Measurements from ENCODE around the gene R3HDM2. TPM values are rescaled to one million over a fixed set of nuclear protein-coding genes. Genes with fewer than 3 reads are reported as not detected.

R3HDM2 gene

DNA sequence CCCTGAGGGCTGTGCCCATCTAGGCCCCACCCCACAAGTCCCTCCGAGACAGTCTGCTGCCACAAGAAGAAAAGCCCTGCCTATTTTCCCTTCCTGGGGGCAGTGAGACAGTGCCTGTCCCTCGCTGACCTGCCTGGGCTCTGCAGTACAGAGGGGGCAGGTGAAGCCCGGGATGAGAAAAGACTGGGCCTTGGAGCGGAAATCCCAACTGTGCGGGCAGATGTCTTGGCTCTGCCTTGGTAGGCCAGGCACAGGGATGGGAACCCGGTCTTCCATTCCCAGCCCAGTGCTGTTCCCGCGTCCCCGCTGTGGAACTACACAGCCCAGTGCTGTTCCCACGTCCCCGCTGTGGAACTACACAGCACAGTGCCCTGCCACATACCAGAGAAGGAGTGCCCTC lies 227.1 kb downstream of the R3HDM2 start:
- H3K27ac ChIP-seq (replicated peaks; ENCODE audit: low read length): no peak overlapping the region
- H2BK120ac ChIP-seq (ENCODE audit: low read depth, low read length): no peak overlapping the region
- H3K9ac ChIP-seq (ENCODE audit: low read depth, low read length, poor library complexity): no peak overlapping the region
- H2BK5ac ChIP-seq (ENCODE audit: low read length): peak overlapping the region; percentile 39
- H3K79me1 ChIP-seq (ENCODE audit: low read depth, low read length): peaks cover 5% of the 10 kb centered on the region
- H3K36me3 ChIP-seq (replicated peaks in 1 of 2; ENCODE audit: control insufficient read depth in 2 of 2, insufficient read depth in 2 of 2, low read length in 2 of 2): peaks cover 77 to 95% of the 10 kb centered on the region in 2 donors
- H3K4me3 ChIP-seq (ENCODE audit: low read length in 2 of 2): no peak overlapping the region
- no peak for DNase-seq (ENCODE audit: low spot score)
- H4K8ac ChIP-seq (ENCODE audit: low read depth, low read length): no peak overlapping the region
- peaks cover 0 to 1% of the 10 kb centered on the region in 2 donors for H3K9me3 ChIP-seq (replicated peaks in 1 of 2; ENCODE audit: control insufficient read depth in 2 of 2, insufficient read depth in 1 of 2, low read depth in 1 of 2, low read length in 2 of 2)
- H3K14ac ChIP-seq (ENCODE audit: low read length): no peak overlapping the region
- H3K4me2 ChIP-seq (ENCODE audit: insufficient read depth, low read length, poor library complexity, severe bottlenecking): no peak overlapping the region
- H2AK5ac ChIP-seq (ENCODE audit: low read depth, low read length): no peak overlapping the region
- no peak overlapping the region for H2BK15ac ChIP-seq (ENCODE audit: low read length)
- H3K27me3 ChIP-seq (ENCODE audit: control insufficient read depth in 3 of 3, insufficient read depth in 3 of 3, low read depth in 1 of 3, low read length in 3 of 3): no peaks in the 10 kb centered on the region
- no peak overlapping the region for H3K4ac ChIP-seq (ENCODE audit: low read length)
- H3K4me1 ChIP-seq (ENCODE audit: control insufficient read depth in 2 of 2, insufficient read depth in 1 of 2, low read depth in 1 of 2, low read length in 2 of 2): no peaks in the 10 kb centered on the region
- H4K91ac ChIP-seq (ENCODE audit: low read depth, low read length, poor library complexity): no peak overlapping the region
- no peak overlapping the region for H3K18ac ChIP-seq (ENCODE audit: low read length)
- no CpG with 5 or more reads among the region's 11 CpGs for WGBS, 2 donors (ENCODE audit: extremely low coverage in 2 of 2, insufficient read length in 2 of 2, insufficient replicate concordance in 1 of 2)
- no peak overlapping the region for H3K23ac ChIP-seq (ENCODE audit: low read depth, low read length, poor library complexity)
- no peak overlapping the region for H2AFZ ChIP-seq (ENCODE audit: low read length)
- no peak overlapping the region for H2BK12ac ChIP-seq (ENCODE audit: low read length)

Small RNAs within 50 kb of the gene (small RNA-seq; reads per million reads assigned to genes)
- not detected for gene RNU6-879P (ENCODE audit: insufficient read depth)
